ENCODE data around the gene RMC1. TPM values are rescaled to one million over a fixed set of nuclear protein-coding genes. Genes with fewer than 3 reads are reported as not detected.

Gene RMC1
- total RNA-seq, 1 donor from 2014 or later: 17.7 TPM

- peaks cover 0 to 25% of the 10 kb centered on the region in 2 donors for H3K36me3 ChIP-seq
These were observed 43.8 kb upstream of the RMC1 start for GRCh38 chr18:23459530-23459921.

DNA sequence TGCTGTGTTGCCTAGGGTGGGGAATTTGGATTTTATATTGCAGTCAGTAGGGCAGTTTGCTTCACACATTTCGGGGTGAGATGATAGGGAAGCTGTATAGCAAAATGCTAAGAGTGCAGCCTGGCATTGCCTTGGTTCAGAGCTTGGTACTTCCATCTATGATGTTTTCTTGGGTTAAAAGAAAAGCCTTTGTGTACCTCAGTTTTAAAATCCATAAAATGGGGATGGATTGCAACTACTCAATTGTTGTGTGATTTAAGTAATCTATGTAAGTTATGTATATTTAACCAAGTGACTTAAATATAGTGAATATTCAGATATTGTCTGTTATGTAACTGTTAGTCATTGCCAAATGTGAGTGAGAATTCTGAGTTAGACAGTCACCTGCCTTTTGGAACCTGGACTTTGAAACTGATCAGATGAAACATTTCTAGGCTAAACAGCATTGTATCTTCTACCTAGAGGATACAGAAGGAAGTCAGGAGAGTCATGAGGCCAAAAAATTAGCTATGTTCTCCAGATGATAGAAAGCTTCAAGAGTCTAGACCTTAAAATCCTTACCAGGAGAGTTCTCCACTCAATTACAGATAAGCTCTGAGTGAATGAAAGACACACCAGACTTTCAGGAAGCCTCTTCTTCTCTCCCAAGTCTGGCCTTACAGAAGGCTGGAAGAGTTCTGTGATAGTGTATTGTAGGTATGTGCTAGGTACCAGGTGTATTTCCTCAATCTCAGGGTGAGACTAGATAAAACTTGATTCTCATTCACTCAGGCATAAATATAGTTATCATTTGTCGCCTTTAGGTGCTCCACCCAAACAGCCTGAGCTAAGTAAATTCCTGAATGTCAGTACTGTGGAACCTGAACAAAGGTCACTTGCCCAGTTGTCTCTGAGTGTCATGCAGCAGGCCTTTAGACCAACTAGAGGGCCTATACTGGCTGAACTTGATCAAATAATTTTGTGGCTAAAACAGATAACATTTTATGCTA is 42.7 kb upstream of the RMC1 start:
- H3K36me3 ChIP-seq: peaks cover 0 to 34% of the 10 kb centered on the region in 2 donors
- intact Hi-C loops (cut with DNase I): no loop called here
- H3K27ac ChIP-seq: no peak overlapping the region
- TF ChIP-seq, protein P1, sequence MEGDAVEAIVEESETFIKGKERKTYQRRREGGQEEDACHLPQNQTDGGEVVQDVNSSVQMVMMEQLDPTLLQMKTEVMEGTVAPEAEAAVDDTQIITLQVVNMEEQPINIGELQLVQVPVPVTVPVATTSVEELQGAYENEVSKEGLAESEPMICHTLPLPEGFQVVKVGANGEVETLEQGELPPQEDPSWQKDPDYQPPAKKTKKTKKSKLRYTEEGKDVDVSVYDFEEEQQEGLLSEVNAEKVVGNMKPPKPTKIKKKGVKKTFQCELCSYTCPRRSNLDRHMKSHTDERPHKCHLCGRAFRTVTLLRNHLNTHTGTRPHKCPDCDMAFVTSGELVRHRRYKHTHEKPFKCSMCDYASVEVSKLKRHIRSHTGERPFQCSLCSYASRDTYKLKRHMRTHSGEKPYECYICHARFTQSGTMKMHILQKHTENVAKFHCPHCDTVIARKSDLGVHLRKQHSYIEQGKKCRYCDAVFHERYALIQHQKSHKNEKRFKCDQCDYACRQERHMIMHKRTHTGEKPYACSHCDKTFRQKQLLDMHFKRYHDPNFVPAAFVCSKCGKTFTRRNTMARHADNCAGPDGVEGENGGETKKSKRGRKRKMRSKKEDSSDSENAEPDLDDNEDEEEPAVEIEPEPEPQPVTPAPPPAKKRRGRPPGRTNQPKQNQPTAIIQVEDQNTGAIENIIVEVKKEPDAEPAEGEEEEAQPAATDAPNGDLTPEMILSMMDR (IDR thresholded peaks at IDR 0.05): no peak
- TF ChIP-seq POLR2A (IDR thresholded peaks at IDR 0.05) (no peak), POLR2AphosphoS5 (IDR thresholded peaks at IDR 0.05; ENCODE audit: insufficient read depth in 1 of 2, low read depth in 1 of 2) (no peak)
- H3K27me3 ChIP-seq: no peaks in the 10 kb centered on the region
- H3K9me3 ChIP-seq: no peaks in the 10 kb centered on the region
- DNase-seq (ENCODE audit: extremely low spot score in 2 of 2): no peak
- H3K4me1 ChIP-seq: peaks cover 62% of the 10 kb centered on the region
- no peak overlapping the region for H3K4me3 ChIP-seq

More at GRCh38 chr18:23459530-23459921, 43.8 kb upstream of the RMC1 start:
- no peak overlapping the region for H3K4me3 ChIP-seq
- H3K27me3 ChIP-seq: no peaks in the 10 kb centered on the region
- intact Hi-C loops (cut with DNase I): no loop called here
- H3K4me1 ChIP-seq: peaks cover 73% of the 10 kb centered on the region
- no peak for DNase-seq (ENCODE audit: extremely low spot score in 2 of 2)
- H3K27ac ChIP-seq: no peak overlapping the region
- H3K9me3 ChIP-seq: no peaks in the 10 kb centered on the region
- TF ChIP-seq POLR2AphosphoS5 (IDR thresholded peaks at IDR 0.05; ENCODE audit: insufficient read depth in 1 of 2, low read depth in 1 of 2): no peak
- TF ChIP-seq, protein P1 (IDR thresholded peaks at IDR 0.05): no peak
- TF ChIP-seq POLR2A (IDR thresholded peaks at IDR 0.05): no peak

DNA sequence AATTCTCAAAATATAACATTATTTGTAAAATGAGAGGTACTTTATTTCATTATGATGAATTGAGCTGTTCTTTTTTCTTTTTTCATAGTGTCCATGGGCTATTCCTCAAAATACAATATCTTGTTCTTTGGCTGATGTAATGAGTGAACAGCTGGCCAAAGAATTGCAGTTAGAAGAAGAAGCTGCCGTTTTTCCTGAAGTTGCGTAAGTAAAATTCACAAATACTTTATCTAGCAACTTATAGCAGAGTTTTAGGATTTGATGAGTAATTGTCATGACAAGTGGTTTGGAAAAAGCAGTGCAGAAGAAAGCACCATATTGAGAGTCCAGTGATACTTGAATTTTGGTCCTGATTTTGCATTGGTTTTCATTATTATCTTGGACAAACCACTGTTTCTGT is 40.4 kb upstream of the RMC1 start:
- H3K36me3 ChIP-seq: peaks cover 0 to 55% of the 10 kb centered on the region in 2 donors
- H3K9me3 ChIP-seq: no peaks in the 10 kb centered on the region
- H3K4me1 ChIP-seq: peaks cover 39% of the 10 kb centered on the region
- no peaks in the 10 kb centered on the region for H3K27me3 ChIP-seq
- no peak for DNase-seq (ENCODE audit: extremely low spot score in 2 of 2)
- intact Hi-C loops (cut with DNase I): no loop called here
- TF ChIP-seq POLR2AphosphoS5 (IDR thresholded peaks at IDR 0.05; ENCODE audit: insufficient read depth in 1 of 2, low read depth in 1 of 2) (no peak), POLR2A (IDR thresholded peaks at IDR 0.05) (no peak)
- TF ChIP-seq, protein P1 (IDR thresholded peaks at IDR 0.05): no peak
- H3K27ac ChIP-seq: no peak overlapping the region
- H3K4me3 ChIP-seq: no peak overlapping the region

DNA sequence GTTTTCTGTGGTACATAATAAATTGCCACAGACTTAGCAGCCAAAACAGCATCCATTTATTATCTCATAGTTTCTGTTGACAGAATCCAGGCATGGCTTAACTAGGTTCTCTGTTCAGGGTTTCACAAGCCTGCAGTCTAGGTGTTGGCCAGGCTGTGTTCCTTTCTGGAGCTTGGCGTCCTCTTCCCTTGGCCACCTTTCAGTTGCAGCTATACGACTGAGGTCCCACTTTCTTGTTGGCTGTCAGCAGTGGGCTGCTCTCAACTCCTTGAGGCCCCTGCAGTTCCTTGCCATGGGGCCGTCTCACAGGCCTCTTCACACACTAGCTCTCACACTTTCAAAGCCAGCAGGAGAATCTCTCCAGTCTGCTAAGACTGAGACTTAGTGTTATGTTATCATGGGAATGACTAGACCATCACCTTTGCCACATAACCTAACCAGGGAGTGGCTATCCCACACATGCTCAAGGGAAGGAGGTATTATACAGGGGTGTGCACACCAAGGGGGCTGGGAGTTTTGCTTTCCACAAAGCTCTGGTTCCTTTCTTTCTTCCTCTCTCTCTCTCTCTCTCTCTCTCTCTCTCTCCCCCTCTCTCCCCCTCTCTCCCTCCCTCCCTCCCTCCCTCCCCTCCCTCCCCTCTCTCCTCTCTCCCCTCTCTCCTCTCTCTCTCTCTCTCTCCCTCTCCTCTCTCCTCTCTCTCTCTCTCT is 34.4 kb upstream of the RMC1 start:
- no peak for DNase-seq (ENCODE audit: extremely low spot score in 2 of 2)
- H3K4me1 ChIP-seq: no peaks in the 10 kb centered on the region
- no peak overlapping the region for H3K4me3 ChIP-seq
- H3K27me3 ChIP-seq: no peaks in the 10 kb centered on the region
- intact Hi-C loops (cut with DNase I): no loop called here
- TF ChIP-seq POLR2A (IDR thresholded peaks at IDR 0.05) (no peak), POLR2AphosphoS5 (IDR thresholded peaks at IDR 0.05; ENCODE audit: insufficient read depth in 1 of 2, low read depth in 1 of 2) (no peak)
- TF ChIP-seq, protein P1 (IDR thresholded peaks at IDR 0.05): no peak
- H3K36me3 ChIP-seq: peaks cover 0 to 94% of the 10 kb centered on the region in 2 donors
- H3K27ac ChIP-seq: no peak overlapping the region
- H3K9me3 ChIP-seq: no peaks in the 10 kb centered on the region
